ENCODE data around the gene METTL13. TPM values are rescaled to one million over a fixed set of nuclear protein-coding genes. Genes with fewer than 3 reads are reported as not detected.
"Not testable (repeated sequence)": the region's sequence is repeated elsewhere in the genome, so short reads cannot be mapped to it uniquely, and the experiment has no call there.

The METTL13 gene
- polyA plus RNA-seq, 6 donors from 2014 or later, result 21.7 to 33.3 (median 28.0) TPM

- H3K4me3 Mint-ChIP-seq; H3K27ac Mint-ChIP-seq; ATAC-seq (ENCODE audit: low read depth in 2 of 2); H3K9me3 Mint-ChIP-seq; H3K4me1 Mint-ChIP-seq; DNase-seq; H3K27me3 Mint-ChIP-seq: not testable (repeated sequence)
- peaks cover 14 to 33% of the 10 kb centered on the region in 2 donors for H3K36me3 Mint-ChIP-seq
Measured at GRCh38 chr1:171799698-171800097, 18.2 kb downstream of the METTL13 start.

- ATAC-seq (ENCODE audit: low read depth in 2 of 2) (no peak), DNase-seq (no peak)
- Mint-ChIP-seq H3K36me3 (peaks cover 10 to 26% of the 10 kb centered on the region in 2 donors), H3K27ac (no peak overlapping the region), H3K27me3 (no peaks in the 10 kb centered on the region), H3K9me3 (no peaks in the 10 kb centered on the region), H3K4me3 (no peak overlapping the region), H3K4me1 (peaks cover 4 to 5% (median 5%) of the 10 kb centered on the region in 3 donors)
Measured at GRCh38 chr1:171800342-171800741, 18.9 kb downstream of the METTL13 start.

GRCh38 chr1:171800851-171801250, 19.4 kb downstream of the METTL13 start:
- H3K27ac Mint-ChIP-seq, result peak overlapping the region in 1 of 6 donors; percentile 22
- H3K27me3 Mint-ChIP-seq, result no peaks in the 10 kb centered on the region
- H3K4me1 Mint-ChIP-seq, result peaks cover 9 to 10% (median 10%) of the 10 kb centered on the region in 3 donors
- peaks cover 7 to 24% of the 10 kb centered on the region in 2 donors for H3K36me3 Mint-ChIP-seq
- ATAC-seq (ENCODE audit: low read depth in 2 of 2) (no peak), DNase-seq (no peak)
- no peak overlapping the region for H3K4me3 Mint-ChIP-seq
- no peaks in the 10 kb centered on the region for H3K9me3 Mint-ChIP-seq

GRCh38 chr1:171801487-171801891, 20.0 kb downstream of the METTL13 start:
- DNase-seq (peak; percentile 11), ATAC-seq (ENCODE audit: low read depth in 2 of 2) (no peak)
- peak overlapping the region in 1 of 6 donors; percentile 9 for H3K27ac Mint-ChIP-seq
- H3K27me3 Mint-ChIP-seq, result no peaks in the 10 kb centered on the region
- H3K4me3 Mint-ChIP-seq, result no peak overlapping the region
- peaks cover 12 to 13% (median 12%) of the 10 kb centered on the region in 3 donors for H3K4me1 Mint-ChIP-seq
- no peaks in the 10 kb centered on the region for H3K9me3 Mint-ChIP-seq
- H3K36me3 Mint-ChIP-seq, result peaks cover under 1 to 18% of the 10 kb centered on the region in 2 donors

GRCh38 chr1:171802207-171802606, 20.7 kb downstream of the METTL13 start:
- DNase-seq (no peak), ATAC-seq (ENCODE audit: low read depth in 2 of 2) (no peak)
- Mint-ChIP-seq H3K27ac (peak overlapping the region in 1 of 6 donors; percentile 21), H3K9me3 (no peaks in the 10 kb centered on the region), H3K27me3 (no peaks in the 10 kb centered on the region), H3K4me1 (peaks cover 16 to 18% (median 18%) of the 10 kb centered on the region in 3 donors), H3K36me3 (peaks cover 0 to 11% of the 10 kb centered on the region in 2 donors), H3K4me3 (no peak overlapping the region)

GRCh38 chr1:171803045-171803444, 21.6 kb downstream of the METTL13 start:
- ATAC-seq (ENCODE audit: low read depth in 2 of 2), result no peak
- H3K9me3 Mint-ChIP-seq, result no peaks in the 10 kb centered on the region

GRCh38 chr1:171803461-171804022, 22.1 kb downstream of the METTL13 start:
- Mint-ChIP-seq H3K27me3 (no peaks in the 10 kb centered on the region), H3K9me3 (no peaks in the 10 kb centered on the region), H3K36me3 (peaks cover 0 to 4% of the 10 kb centered on the region in 2 donors), H3K27ac (no peak overlapping the region), H3K4me1 (peaks cover 20 to 24% (median 22%) of the 10 kb centered on the region in 3 donors), H3K4me3 (no peak overlapping the region)
- DNase-seq, result no peak
- ATAC-seq (ENCODE audit: low read depth in 2 of 2), result no peak

More at GRCh38 chr1:171803045-171803444, 21.6 kb downstream of the METTL13 start:
- Mint-ChIP-seq H3K4me3 (no peak overlapping the region), H3K27ac (no peak overlapping the region), H3K27me3 (no peaks in the 10 kb centered on the region), H3K36me3 (peaks cover 0 to 8% of the 10 kb centered on the region in 2 donors), H3K4me1 (peaks cover 20 to 25% (median 24%) of the 10 kb centered on the region in 3 donors)
- no peak for DNase-seq

GRCh38 chr1:171805395-171806115, 24.1 kb downstream of the METTL13 start:
- peaks cover 0 to 8% of the 10 kb centered on the region in 2 donors for H3K36me3 Mint-ChIP-seq
- H3K9me3 Mint-ChIP-seq, result no peaks in the 10 kb centered on the region
- H3K27ac Mint-ChIP-seq, result peak overlapping the region in 3 of 6 donors; percentile 47 to 87 (median 51)
- peak; percentile 46 to 58 for ATAC-seq (ENCODE audit: low read depth in 2 of 2)
- H3K4me1 Mint-ChIP-seq, result peaks cover 20 to 24% (median 21%) of the 10 kb centered on the region in 3 donors
- no peaks in the 10 kb centered on the region for H3K27me3 Mint-ChIP-seq
- H3K4me3 Mint-ChIP-seq, result peak overlapping the region in 6 of 8 donors; percentile 23 to 70 (median 50)
- no peak for DNase-seq

- Mint-ChIP-seq H3K4me3 (no peak overlapping the region), H3K4me1 (peaks cover 17 to 21% (median 21%) of the 10 kb centered on the region in 3 donors), H3K36me3 (peaks cover 0 to 12% of the 10 kb centered on the region in 2 donors), H3K9me3 (no peaks in the 10 kb centered on the region), H3K27me3 (no peaks in the 10 kb centered on the region), H3K27ac (peak overlapping the region in 1 of 6 donors; percentile 16)
- peak; percentile 30 to 44 for ATAC-seq (ENCODE audit: low read depth in 2 of 2)
- DNase-seq, result no peak
Measured at GRCh38 chr1:171807556-171807955, 26.1 kb downstream of the METTL13 start.

- Mint-ChIP-seq H3K4me3 (no peak overlapping the region), H3K9me3 (no peaks in the 10 kb centered on the region), H3K27me3 (no peaks in the 10 kb centered on the region), H3K4me1 (peaks cover 17 to 21% (median 21%) of the 10 kb centered on the region in 3 donors), H3K27ac (no peak overlapping the region), H3K36me3 (peaks cover 0 to 12% of the 10 kb centered on the region in 2 donors)
- ATAC-seq (ENCODE audit: low read depth in 2 of 2) (no peak), DNase-seq (no peak)
Measured at GRCh38 chr1:171809834-171810233, 28.4 kb downstream of the METTL13 start.

GRCh38 chr1:171811672-171812071, 30.2 kb downstream of the METTL13 start:
- H3K27me3 Mint-ChIP-seq, result no peaks in the 10 kb centered on the region
- H3K4me3 Mint-ChIP-seq, result no peak overlapping the region
- DNase-seq (no peak), ATAC-seq (ENCODE audit: low read depth in 2 of 2) (no peak)
- peaks cover 0 to 12% of the 10 kb centered on the region in 2 donors for H3K36me3 Mint-ChIP-seq
- peaks cover 7 to 11% (median 10%) of the 10 kb centered on the region in 3 donors for H3K4me1 Mint-ChIP-seq
- no peaks in the 10 kb centered on the region for H3K9me3 Mint-ChIP-seq
- H3K27ac Mint-ChIP-seq, result no peak overlapping the region

GRCh38 chr1:171814692-171815091, 33.2 kb downstream of the METTL13 start:
- no peak for ATAC-seq (ENCODE audit: low read depth in 2 of 2)
- Mint-ChIP-seq H3K9me3 (no peaks in the 10 kb centered on the region), H3K27me3 (no peaks in the 10 kb centered on the region), H3K27ac (no peak overlapping the region), H3K4me3 (no peak overlapping the region), H3K4me1 (no peaks in the 10 kb centered on the region), H3K36me3 (peaks cover 0 to 12% of the 10 kb centered on the region in 2 donors)
- DNase-seq, result no peak

- Mint-ChIP-seq H3K9me3 (no peaks in the 10 kb centered on the region), H3K4me3 (no peak overlapping the region), H3K27me3 (no peaks in the 10 kb centered on the region), H3K27ac (no peak overlapping the region), H3K36me3 (peaks cover 0 to under 1% of the 10 kb centered on the region in 2 donors), H3K4me1 (no peaks in the 10 kb centered on the region)
- ATAC-seq (ENCODE audit: low read depth in 2 of 2) (no peak), DNase-seq (no peak)
Measured at GRCh38 chr1:171816300-171816901, 34.9 kb downstream of the METTL13 start.
